ENCODE results near the gene CFAP107.

DNA sequence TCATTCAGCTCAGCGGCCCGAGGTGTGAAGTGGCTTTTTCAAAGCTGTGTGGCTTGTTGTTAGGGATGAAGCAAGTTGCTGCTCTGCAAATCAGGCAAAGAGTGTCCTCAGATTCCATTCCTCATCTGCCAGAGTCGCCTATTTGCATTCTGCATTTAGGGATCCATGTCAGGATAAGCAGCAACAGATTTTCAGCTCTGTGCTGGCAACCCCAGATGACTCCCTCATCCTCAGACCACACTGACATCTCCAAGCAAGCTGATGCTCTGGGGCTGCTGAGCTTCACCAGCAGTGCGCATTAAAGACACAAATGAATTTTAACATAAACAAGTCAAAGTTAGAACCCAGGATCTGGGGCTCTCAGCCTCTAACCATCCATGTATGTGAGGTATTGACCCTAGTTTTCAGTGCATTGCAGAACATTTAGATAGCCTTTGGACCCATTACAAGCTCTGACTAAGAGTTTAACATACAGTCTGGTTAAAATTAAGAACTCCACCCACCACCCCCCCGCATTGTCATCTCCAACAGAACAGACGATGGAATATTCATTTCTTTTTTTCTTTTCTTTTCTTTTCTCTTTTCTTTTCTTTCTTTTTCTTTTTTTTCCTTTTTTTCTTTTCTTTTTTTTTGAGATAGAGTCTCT is 10.9 kb downstream of the CFAP107 start:
- TF ChIP-seq, protein P1, sequence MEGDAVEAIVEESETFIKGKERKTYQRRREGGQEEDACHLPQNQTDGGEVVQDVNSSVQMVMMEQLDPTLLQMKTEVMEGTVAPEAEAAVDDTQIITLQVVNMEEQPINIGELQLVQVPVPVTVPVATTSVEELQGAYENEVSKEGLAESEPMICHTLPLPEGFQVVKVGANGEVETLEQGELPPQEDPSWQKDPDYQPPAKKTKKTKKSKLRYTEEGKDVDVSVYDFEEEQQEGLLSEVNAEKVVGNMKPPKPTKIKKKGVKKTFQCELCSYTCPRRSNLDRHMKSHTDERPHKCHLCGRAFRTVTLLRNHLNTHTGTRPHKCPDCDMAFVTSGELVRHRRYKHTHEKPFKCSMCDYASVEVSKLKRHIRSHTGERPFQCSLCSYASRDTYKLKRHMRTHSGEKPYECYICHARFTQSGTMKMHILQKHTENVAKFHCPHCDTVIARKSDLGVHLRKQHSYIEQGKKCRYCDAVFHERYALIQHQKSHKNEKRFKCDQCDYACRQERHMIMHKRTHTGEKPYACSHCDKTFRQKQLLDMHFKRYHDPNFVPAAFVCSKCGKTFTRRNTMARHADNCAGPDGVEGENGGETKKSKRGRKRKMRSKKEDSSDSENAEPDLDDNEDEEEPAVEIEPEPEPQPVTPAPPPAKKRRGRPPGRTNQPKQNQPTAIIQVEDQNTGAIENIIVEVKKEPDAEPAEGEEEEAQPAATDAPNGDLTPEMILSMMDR (conservative IDR thresholded peaks at IDR 0.05 in 1 of 2, IDR thresholded peaks at IDR 0.05 in 1 of 2; ENCODE audit: extremely low read depth in 1 of 2, insufficient read depth in 1 of 2, low read depth in 1 of 2, low read length in 2 of 2): no peak
- TF ChIP-seq EZH2 (IDR thresholded peaks at IDR 0.05; ENCODE audit: borderline replicate concordance, low read length): no peak
